ENCODE data around the gene WDR45B. TPM values are rescaled to one million over a fixed set of nuclear protein-coding genes. Genes with fewer than 3 reads are reported as not detected.

WDR45B gene
- total RNA-seq, 2 donors from 2014 or later: 75.3 to 79.1 TPM

DNA sequence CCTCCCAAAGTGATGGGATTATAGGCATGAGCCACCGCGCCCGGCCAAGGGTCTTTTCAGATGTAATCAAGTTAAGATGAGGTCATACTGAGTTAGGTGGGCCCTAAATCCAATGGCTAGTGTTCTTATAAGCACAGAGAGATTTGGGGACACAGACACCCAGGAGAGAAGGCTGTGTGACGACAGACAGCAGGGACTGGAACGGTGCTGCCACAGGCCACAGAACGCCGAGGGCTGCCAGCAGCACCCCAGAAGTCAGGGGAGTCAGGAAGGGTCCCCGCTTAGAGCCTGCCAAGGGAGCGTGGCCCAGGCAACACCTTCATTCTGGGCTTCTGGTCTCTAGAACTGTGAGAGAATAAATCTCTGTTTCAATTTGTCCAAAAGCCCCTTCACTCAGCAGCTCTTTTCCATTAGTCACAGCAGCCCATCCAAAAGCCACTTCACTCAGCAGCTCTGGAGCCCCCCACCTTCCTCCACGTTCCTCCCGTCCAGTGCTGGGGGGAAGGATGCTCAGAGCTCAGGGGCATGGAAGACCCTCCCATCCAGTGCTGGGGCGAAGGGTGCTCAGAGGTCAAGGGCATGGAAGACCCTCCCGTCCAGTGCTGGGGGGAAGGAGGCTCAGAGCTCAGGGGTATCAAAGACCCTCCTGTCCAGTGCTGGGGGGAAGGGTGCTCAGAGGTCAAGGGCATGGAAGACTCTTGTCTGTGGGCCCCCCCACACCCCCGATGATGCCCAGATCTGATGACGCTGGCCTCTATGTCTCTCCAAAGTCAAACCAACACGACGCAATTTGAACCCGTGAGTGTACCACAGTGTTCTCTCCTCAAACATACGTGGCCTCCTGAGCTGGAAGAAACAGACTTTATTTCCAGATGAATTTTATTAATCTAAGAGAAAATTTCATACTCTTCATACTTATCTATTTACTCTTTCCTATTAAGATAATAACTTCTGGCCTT, 38.4 kb upstream of the WDR45B start:
- Mint-ChIP-seq H3K4me1 (no peaks in the 10 kb centered on the region), H3K27ac (no peak overlapping the region), H3K9me3 (peaks cover 9% of the 10 kb centered on the region), H3K36me3 (ENCODE audit: low read depth) (no peaks in the 10 kb centered on the region), H3K27me3 (ENCODE audit: insufficient read depth) (no peaks in the 10 kb centered on the region), H3K4me3 (no peak overlapping the region)
- 92 to 94% methylated on average over 15 to 19 of the region's 19 CpGs for WGBS, 2 experiments (ENCODE audit: insufficient coverage in 1 of 2, insufficient read length in 1 of 2)
- DNase-seq: no peak
- Histone ChIP-seq H3K27ac (ENCODE audit: low read depth, low read length) (no peak overlapping the region), H3K9ac (ENCODE audit: extremely low read depth, low read length, poor library complexity, severe bottlenecking) (no peak overlapping the region), H3K9me3 (ENCODE audit: control insufficient read depth, low read length) (peaks cover 7% of the 10 kb centered on the region), H3K4me1 (ENCODE audit: control insufficient read depth, insufficient read depth, low read length) (no peaks in the 10 kb centered on the region), H3K4me3 (ENCODE audit: low read length) (no peak overlapping the region), H3K27me3 (ENCODE audit: control insufficient read depth, insufficient read depth, low read length, poor library complexity, severe bottlenecking) (no peaks in the 10 kb centered on the region), H3K36me3 (ENCODE audit: control insufficient read depth, insufficient read depth, low read length) (no peaks in the 10 kb centered on the region)
- no peak for TF ChIP-seq CTCF (conservative IDR thresholded peaks at IDR 0.05)

- Histone ChIP-seq H3K4me3 (ENCODE audit: low read length) (no peak overlapping the region), H3K9ac (ENCODE audit: extremely low read depth, low read length, poor library complexity, severe bottlenecking) (no peak overlapping the region), H3K27ac (ENCODE audit: low read depth, low read length) (no peak overlapping the region), H3K36me3 (ENCODE audit: control insufficient read depth, insufficient read depth, low read length) (no peaks in the 10 kb centered on the region), H3K4me1 (ENCODE audit: control insufficient read depth, insufficient read depth, low read length) (no peaks in the 10 kb centered on the region), H3K9me3 (ENCODE audit: control insufficient read depth, low read length) (peaks cover 13% of the 10 kb centered on the region), H3K27me3 (ENCODE audit: control insufficient read depth, insufficient read depth, low read length, poor library complexity, severe bottlenecking) (no peaks in the 10 kb centered on the region)
- Mint-ChIP-seq H3K27ac (no peak overlapping the region), H3K4me1 (no peaks in the 10 kb centered on the region), H3K4me3 (no peak overlapping the region), H3K9me3 (peaks cover 14% of the 10 kb centered on the region), H3K36me3 (ENCODE audit: low read depth) (no peaks in the 10 kb centered on the region), H3K27me3 (ENCODE audit: insufficient read depth) (no peaks in the 10 kb centered on the region)
- no peak for DNase-seq
- whole genome bisulfite sequencing, 2 experiments (ENCODE audit: insufficient coverage in 1 of 2, insufficient read length in 1 of 2): 89 to 90% methylated on average over 9 to 12 of the region's 12 CpGs
- no peak for TF ChIP-seq CTCF (conservative IDR thresholded peaks at IDR 0.05)
Measured at GRCh38 chr17:82685291-82685690, 37.0 kb upstream of the WDR45B start.

DNA sequence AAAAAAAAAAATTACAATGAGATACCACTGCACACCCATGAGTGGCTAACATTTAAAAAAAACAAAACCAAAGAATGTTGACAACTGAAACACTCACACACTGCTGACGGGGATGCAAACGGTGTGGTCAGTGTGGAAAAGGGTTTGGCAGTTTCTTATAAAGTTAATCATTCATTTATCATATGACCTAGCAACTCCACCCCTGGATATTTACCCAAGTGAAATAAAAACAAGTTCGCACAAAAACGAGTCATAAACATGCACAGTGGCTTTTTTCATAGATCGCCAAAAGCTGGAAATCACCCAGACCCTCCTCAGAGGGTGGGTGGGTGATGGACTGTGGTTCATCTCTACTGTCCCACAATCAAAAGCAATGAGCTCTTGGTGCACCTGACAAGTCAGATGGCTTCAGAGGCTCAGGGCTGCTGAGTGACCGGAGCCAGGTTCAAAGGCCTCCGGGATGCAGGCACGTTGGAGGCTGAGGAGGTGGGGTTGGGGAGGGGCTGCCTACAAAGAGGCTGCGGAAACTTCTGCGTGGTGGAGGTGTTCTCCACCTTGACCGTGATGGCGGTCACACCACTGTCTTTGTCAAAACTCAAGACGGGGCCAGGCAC, 36.1 kb upstream of the WDR45B start:
- Histone ChIP-seq H3K9ac (ENCODE audit: extremely low read depth, low read length, poor library complexity, severe bottlenecking) (no peak overlapping the region), H3K27ac (ENCODE audit: low read depth, low read length) (no peak overlapping the region), H3K36me3 (ENCODE audit: control insufficient read depth, insufficient read depth, low read length) (no peaks in the 10 kb centered on the region), H3K9me3 (ENCODE audit: control insufficient read depth, low read length) (peaks cover 13% of the 10 kb centered on the region), H3K4me1 (ENCODE audit: control insufficient read depth, insufficient read depth, low read length) (no peaks in the 10 kb centered on the region), H3K4me3 (ENCODE audit: low read length) (no peak overlapping the region), H3K27me3 (ENCODE audit: control insufficient read depth, insufficient read depth, low read length, poor library complexity, severe bottlenecking) (no peaks in the 10 kb centered on the region)
- 91 to 96% methylated on average over 6 to 13 of the region's 13 CpGs for WGBS, 2 experiments (ENCODE audit: insufficient coverage in 1 of 2, insufficient read length in 1 of 2)
- peaks cover 14% of the 10 kb centered on the region for H3K9me3 Mint-ChIP-seq
- no peak overlapping the region for H3K4me3 Mint-ChIP-seq
- TF ChIP-seq CTCF (conservative IDR thresholded peaks at IDR 0.05): no peak
- H3K36me3 Mint-ChIP-seq (ENCODE audit: low read depth): no peaks in the 10 kb centered on the region
- no peak for DNase-seq
- H3K27ac Mint-ChIP-seq: no peak overlapping the region
- no peaks in the 10 kb centered on the region for H3K4me1 Mint-ChIP-seq
- no peaks in the 10 kb centered on the region for H3K27me3 Mint-ChIP-seq (ENCODE audit: insufficient read depth)
